ENCODE results near the gene CDC14A. TPM values are rescaled to one million over a fixed set of nuclear protein-coding genes. Genes with fewer than 3 reads are reported as not detected.

Gene CDC14A
- total RNA-seq, 1 donor from 2014 or later = 13.6 TPM

GRCh38 chr1:100539836-100540536, 187.7 kb downstream of the CDC14A start:
- no peak for DNase-seq

GRCh38 chr1:100542285-100542684, 190.0 kb downstream of the CDC14A start:
- DNase-seq = peak; percentile 19

GRCh38 chr1:100543640-100544039, 191.3 kb downstream of the CDC14A start:
- DNase-seq = no peak

- DNase-seq = no peak
Observed at GRCh38 chr1:100544791-100545190, 192.5 kb downstream of the CDC14A start.

GRCh38 chr1:100545855-100546254, 193.5 kb downstream of the CDC14A start:
- DNase-seq = no peak

GRCh38 chr1:100552031-100552430, 199.7 kb downstream of the CDC14A start:
- no peak for DNase-seq

GRCh38 chr1:100552922-100553321, 200.6 kb downstream of the CDC14A start:
- no peak for DNase-seq

GRCh38 chr1:100556181-100556580, 203.9 kb downstream of the CDC14A start:
- no peak for DNase-seq

GRCh38 chr1:100556925-100557605, 204.8 kb downstream of the CDC14A start:
- DNase-seq = no peak

- DNase-seq = no peak
Observed at GRCh38 chr1:100557606-100557953, 205.3 kb downstream of the CDC14A start.

- no peak for DNase-seq
Observed at GRCh38 chr1:100565533-100565932, 213.2 kb downstream of the CDC14A start.

- DNase-seq = no peak
Observed at GRCh38 chr1:100565937-100566699, 213.8 kb downstream of the CDC14A start.

GRCh38 chr1:100567062-100567461, 214.8 kb downstream of the CDC14A start:
- DNase-seq = no peak

Other genes starting within 250 kb of the CDC14A start
- gene SASS6, start 219.6 kb upstream of the CDC14A start, total RNA-seq = 3.7 TPM
- gene TRMT13, start 219.3 kb upstream of the CDC14A start, total RNA-seq = 31.7 TPM
- 35.4 TPM for gene LRRC39, start 174.2 kb upstream of the CDC14A start, total RNA-seq
- 8.3 TPM for gene DBT, start 102.7 kb upstream of the CDC14A start, total RNA-seq
- gene RTCA, start 86.3 kb upstream of the CDC14A start, total RNA-seq = 23.7 TPM
- 0.20 TPM for gene GPR88, start 185.6 kb downstream of the CDC14A start, total RNA-seq